ENCODE data around the gene DUSP5.

DUSP5 gene

GRCh38 chr10:110510730-110511129, 13.0 kb downstream of the DUSP5 start:
- H3K4me2 ChIP-seq (ENCODE audit: low read length), result no peak overlapping the region
- H3K4me1 ChIP-seq (ENCODE audit: control insufficient read depth, low read length), result no peaks in the 10 kb centered on the region
- TF ChIP-seq EZH2phosphoT487 (IDR thresholded peaks at IDR 0.05; ENCODE audit: borderline replicate concordance, low read length), result no peak
- TF ChIP-seq, protein P1, sequence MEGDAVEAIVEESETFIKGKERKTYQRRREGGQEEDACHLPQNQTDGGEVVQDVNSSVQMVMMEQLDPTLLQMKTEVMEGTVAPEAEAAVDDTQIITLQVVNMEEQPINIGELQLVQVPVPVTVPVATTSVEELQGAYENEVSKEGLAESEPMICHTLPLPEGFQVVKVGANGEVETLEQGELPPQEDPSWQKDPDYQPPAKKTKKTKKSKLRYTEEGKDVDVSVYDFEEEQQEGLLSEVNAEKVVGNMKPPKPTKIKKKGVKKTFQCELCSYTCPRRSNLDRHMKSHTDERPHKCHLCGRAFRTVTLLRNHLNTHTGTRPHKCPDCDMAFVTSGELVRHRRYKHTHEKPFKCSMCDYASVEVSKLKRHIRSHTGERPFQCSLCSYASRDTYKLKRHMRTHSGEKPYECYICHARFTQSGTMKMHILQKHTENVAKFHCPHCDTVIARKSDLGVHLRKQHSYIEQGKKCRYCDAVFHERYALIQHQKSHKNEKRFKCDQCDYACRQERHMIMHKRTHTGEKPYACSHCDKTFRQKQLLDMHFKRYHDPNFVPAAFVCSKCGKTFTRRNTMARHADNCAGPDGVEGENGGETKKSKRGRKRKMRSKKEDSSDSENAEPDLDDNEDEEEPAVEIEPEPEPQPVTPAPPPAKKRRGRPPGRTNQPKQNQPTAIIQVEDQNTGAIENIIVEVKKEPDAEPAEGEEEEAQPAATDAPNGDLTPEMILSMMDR (IDR thresholded peaks at IDR 0.05; ENCODE audit: low read depth, low read length, poor library complexity, severe bottlenecking), result no peak
- no peaks in the 10 kb centered on the region for H3K79me2 ChIP-seq (ENCODE audit: control insufficient read depth, low read length)
- no peaks in the 10 kb centered on the region for H3K36me3 ChIP-seq (ENCODE audit: control insufficient read depth, low read length)
- no peaks in the 10 kb centered on the region for H3K9me3 ChIP-seq (ENCODE audit: control insufficient read depth, insufficient read depth, low read length)
- H3K4me3 ChIP-seq (ENCODE audit: low read length), result no peak overlapping the region
- H3F3A ChIP-seq (ENCODE audit: control insufficient read depth, insufficient read depth), result no peaks in the 10 kb centered on the region
- H3K9me2 ChIP-seq (replicated peaks; ENCODE audit: control insufficient read depth, low read length), result no peaks in the 10 kb centered on the region
- peaks cover 5% of the 10 kb centered on the region; the same call in 1 of the 2 replicates for H3K27me3 ChIP-seq (ENCODE audit: control insufficient read depth, low read length)
- no peak overlapping the region for H3K27ac ChIP-seq (ENCODE audit: low read depth, low read length)
- no peaks in the 10 kb centered on the region for H4K20me1 ChIP-seq (ENCODE audit: control insufficient read depth, insufficient read depth, low read depth, low read length)

DNA sequence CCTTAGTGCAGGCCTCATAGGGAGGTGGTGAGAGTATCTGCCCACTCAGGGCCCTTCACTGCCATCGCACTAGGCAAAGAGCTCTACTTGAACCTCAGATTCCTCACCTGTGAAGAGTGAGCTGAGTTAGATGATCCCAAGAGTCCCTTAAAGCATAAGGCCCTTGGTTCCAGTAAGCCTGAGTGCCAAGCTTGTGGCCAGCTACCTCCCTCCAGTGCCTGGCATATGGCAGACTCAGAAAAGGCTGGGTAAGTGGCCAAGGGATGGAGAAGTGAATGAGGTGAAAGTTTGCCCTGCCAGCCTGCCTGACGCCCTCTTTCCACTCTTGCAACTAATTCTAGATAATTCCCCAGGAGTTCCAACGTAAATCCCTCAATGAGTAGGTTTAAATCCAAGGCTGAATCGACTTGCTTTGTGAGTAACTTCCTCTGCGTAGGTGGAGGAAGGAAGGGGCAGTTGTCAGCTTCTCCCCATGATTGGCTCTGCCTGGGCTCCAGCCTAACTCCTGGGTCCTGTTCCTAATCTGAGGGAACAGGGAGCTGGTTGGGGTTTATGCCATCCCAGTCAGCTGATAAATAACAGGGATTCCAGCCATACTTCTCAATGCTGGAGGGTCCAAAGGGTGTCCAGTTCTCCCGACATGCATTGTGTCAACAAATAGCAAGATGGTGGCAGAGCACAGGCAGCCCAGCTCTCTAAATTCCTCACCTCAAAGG, 14.2 kb downstream of the DUSP5 start:
- no peak overlapping the region for H3K4me3 ChIP-seq (ENCODE audit: low read length)
- H3K27ac ChIP-seq (ENCODE audit: low read depth, low read length), result no peak overlapping the region
- H3K9me3 ChIP-seq (ENCODE audit: control insufficient read depth, insufficient read depth, low read length), result no peaks in the 10 kb centered on the region
- no peaks in the 10 kb centered on the region for H4K20me1 ChIP-seq (ENCODE audit: control insufficient read depth, insufficient read depth, low read depth, low read length)
- H3F3A ChIP-seq (ENCODE audit: control insufficient read depth, insufficient read depth), result no peaks in the 10 kb centered on the region
- no peaks in the 10 kb centered on the region for H3K4me1 ChIP-seq (ENCODE audit: control insufficient read depth, low read length)
- H3K9me2 ChIP-seq (replicated peaks; ENCODE audit: control insufficient read depth, low read length), result no peaks in the 10 kb centered on the region
- H3K4me2 ChIP-seq (ENCODE audit: low read length), result no peak overlapping the region
- peaks cover 5% of the 10 kb centered on the region; the same call in 1 of the 2 replicates for H3K27me3 ChIP-seq (ENCODE audit: control insufficient read depth, low read length)
- TF ChIP-seq EZH2phosphoT487 (IDR thresholded peaks at IDR 0.05; ENCODE audit: borderline replicate concordance, low read length), result no peak
- TF ChIP-seq, protein P1 (IDR thresholded peaks at IDR 0.05; ENCODE audit: low read depth, low read length, poor library complexity, severe bottlenecking), result no peak
- no peaks in the 10 kb centered on the region for H3K79me2 ChIP-seq (ENCODE audit: control insufficient read depth, low read length)
- no peaks in the 10 kb centered on the region for H3K36me3 ChIP-seq (ENCODE audit: control insufficient read depth, low read length)

- TF ChIP-seq EZH2phosphoT487 (IDR thresholded peaks at IDR 0.05; ENCODE audit: borderline replicate concordance, low read length), result no peak
- TF ChIP-seq, protein P1 (IDR thresholded peaks at IDR 0.05; ENCODE audit: low read depth, low read length, poor library complexity, severe bottlenecking), result no peak
- H3K9me3 ChIP-seq (ENCODE audit: control insufficient read depth, insufficient read depth, low read length), result no peaks in the 10 kb centered on the region
- no peak overlapping the region for H3K4me3 ChIP-seq (ENCODE audit: low read length)
- no peaks in the 10 kb centered on the region for H3K79me2 ChIP-seq (ENCODE audit: control insufficient read depth, low read length)
- no peaks in the 10 kb centered on the region for H3K36me3 ChIP-seq (ENCODE audit: control insufficient read depth, low read length)
- no peak overlapping the region for H3K27ac ChIP-seq (ENCODE audit: low read depth, low read length)
- H4K20me1 ChIP-seq (ENCODE audit: control insufficient read depth, insufficient read depth, low read depth, low read length), result no peaks in the 10 kb centered on the region
- no peak overlapping the region for H3K4me2 ChIP-seq (ENCODE audit: low read length)
- H3K9me2 ChIP-seq (replicated peaks; ENCODE audit: control insufficient read depth, low read length), result no peaks in the 10 kb centered on the region
- H3K4me1 ChIP-seq (ENCODE audit: control insufficient read depth, low read length), result no peaks in the 10 kb centered on the region
- no peaks in the 10 kb centered on the region for H3F3A ChIP-seq (ENCODE audit: control insufficient read depth, insufficient read depth)
- H3K27me3 ChIP-seq (ENCODE audit: control insufficient read depth, low read length), result peaks cover 5% of the 10 kb centered on the region; the same call in 1 of the 2 replicates
Measured at GRCh38 chr10:110512461-110513187, 14.9 kb downstream of the DUSP5 start.

Data from DOHH2 (cell line).